ENCODE data around the gene TTC34. TPM values are rescaled to one million over a fixed set of nuclear protein-coding genes. Genes with fewer than 3 reads are reported as not detected.

Gene TTC34
- polyA plus RNA-seq, 3 donors: 0.03 to 1.00 TPM; not detected in 1

GRCh38 chr1:2633366-2633935 is 168.0 kb downstream of the TTC34 start:
- no peak overlapping the region for H3K4me2 ChIP-seq (replicated peaks; ENCODE audit: extremely low read depth, low read length, poor library complexity, severe bottlenecking)
- H2AFZ ChIP-seq (ENCODE audit: insufficient read depth, low read depth, low read length, poor library complexity, severe bottlenecking): no peak overlapping the region
- no peak for DNase-seq
- H3K4me3 ChIP-seq (replicated peaks in 1 of 3; ENCODE audit: low read depth in 2 of 3, low read length in 3 of 3): no peak overlapping the region
- H3K4me1 ChIP-seq (ENCODE audit: control insufficient read depth in 1 of 2, insufficient read depth in 2 of 2, low read length in 2 of 2): no peaks in the 10 kb centered on the region
- intact Hi-C loops (cut with micrococcal nuclease): no loop called here
- H3K36me3 ChIP-seq (replicated peaks in 1 of 2; ENCODE audit: control insufficient read depth in 1 of 2, insufficient read depth in 2 of 2, low read length in 2 of 2): no peaks in the 10 kb centered on the region
- no peaks in the 10 kb centered on the region for H4K20me1 ChIP-seq (ENCODE audit: insufficient read depth, low read length)
- Mint-ChIP-seq H3K27ac (no peak overlapping the region), H3K9me3 (peaks cover 26 to 36% (median 34%) of the 10 kb centered on the region in 7 donors), H3K36me3 (peaks cover 0 to 6% of the 10 kb centered on the region in 2 donors), H3K4me3 (no peak overlapping the region), H3K27me3 (ENCODE audit: low read depth in 3 of 3) (peaks cover 14 to 54% (median 25%) of the 10 kb centered on the region in 3 donors), H3K4me1 (no peaks in the 10 kb centered on the region)
- H3K9ac ChIP-seq (ENCODE audit: insufficient read depth, low read length, poor library complexity, severe bottlenecking): no peak overlapping the region
- no peaks in the 10 kb centered on the region for H3K79me2 ChIP-seq (ENCODE audit: insufficient read depth, low read length)
- no peak for TF ChIP-seq CTCF (IDR thresholded peaks at IDR 0.05)
- H3K27ac ChIP-seq (ENCODE audit: low read depth in 1 of 2, low read length in 2 of 2): no peak overlapping the region
- peaks cover 26 to 40% of the 10 kb centered on the region in 2 donors for H3K9me3 ChIP-seq (replicated peaks in 1 of 2; ENCODE audit: control insufficient read depth in 1 of 2, insufficient read depth in 1 of 2, low read length in 2 of 2)
- 98% methylated on average over 12 of the region's 12 CpGs for WGBS (ENCODE audit: insufficient coverage)
- peaks cover 0 to 16% of the 10 kb centered on the region in 2 donors for H3K27me3 ChIP-seq (ENCODE audit: control insufficient read depth in 2 of 2, insufficient read depth in 2 of 2, low read length in 2 of 2)

- Histone ChIP-seq H4K20me1 (ENCODE audit: insufficient read depth, low read length) (no peaks in the 10 kb centered on the region), H3K4me3 (replicated peaks in 1 of 3; ENCODE audit: low read depth in 2 of 3, low read length in 3 of 3) (no peak within 1 kb of the TSS), H3K9me3 (replicated peaks in 1 of 2; ENCODE audit: control insufficient read depth in 1 of 2, insufficient read depth in 1 of 2, low read length in 2 of 2) (peaks cover 26 to 40% of the 10 kb centered on the region in 2 donors), H3K27ac (ENCODE audit: low read depth in 1 of 2, low read length in 2 of 2) (no peak within 1 kb of the TSS), H3K4me2 (replicated peaks; ENCODE audit: extremely low read depth, low read length, poor library complexity, severe bottlenecking) (no peak within 1 kb of the TSS), H3K4me1 (ENCODE audit: control insufficient read depth in 1 of 2, insufficient read depth in 2 of 2, low read length in 2 of 2) (no peaks in the 10 kb centered on the region), H3K9ac (ENCODE audit: insufficient read depth, low read length, poor library complexity, severe bottlenecking) (no peak within 1 kb of the TSS), H3K36me3 (replicated peaks in 1 of 2; ENCODE audit: control insufficient read depth in 1 of 2, insufficient read depth in 2 of 2, low read length in 2 of 2) (no peaks in the 10 kb centered on the region), H3K79me2 (ENCODE audit: insufficient read depth, low read length) (no peaks in the 10 kb centered on the region), H3K27me3 (ENCODE audit: control insufficient read depth in 2 of 2, insufficient read depth in 2 of 2, low read length in 2 of 2) (peaks cover 0 to 23% of the 10 kb centered on the region in 2 donors), H2AFZ (ENCODE audit: insufficient read depth, low read depth, low read length, poor library complexity, severe bottlenecking) (no peak within 1 kb of the TSS)
- intact Hi-C loops (cut with micrococcal nuclease): no loop called here
- peaks cover 0 to 6% of the 10 kb centered on the region in 2 donors for H3K36me3 Mint-ChIP-seq
- peak within 1 kb of the TSS in 2 of 7 donors; percentile 41 to 67 for H3K27ac Mint-ChIP-seq
- peaks cover 19 to 58% (median 32%) of the 10 kb centered on the region in 3 donors for H3K27me3 Mint-ChIP-seq (ENCODE audit: low read depth in 3 of 3)
- H3K4me3 Mint-ChIP-seq: no peak within 1 kb of the TSS
- no peak for TF ChIP-seq CTCF (IDR thresholded peaks at IDR 0.05)
- no peaks in the 10 kb centered on the region for H3K4me1 Mint-ChIP-seq
- DNase-seq: no peak
- H3K9me3 Mint-ChIP-seq: peaks cover 26 to 36% (median 33%) of the 10 kb centered on the region in 7 donors
- 88% methylated on average over 9 of the region's 16 CpGs for WGBS (ENCODE audit: insufficient coverage)
Observed at GRCh38 chr1:2632561-2633361, 168.7 kb downstream of the TTC34 start, which contains the start of gene MMEL1. MMEL1 (minus strand) TSS chr1:2633016; CDS start chr1:2629484, 3,532 bp downstream.
